ENCODE data around the gene PLXNB3.
A peak's percentile ranks its signal among the peaks of the same experiment; 100 is the strongest.

Gene PLXNB3

GRCh38 chrX:153774576-153775292 lies 10.7 kb downstream of the PLXNB3 start:
- DNase-seq = no peak

- no peak for DNase-seq
Measured at GRCh38 chrX:153775293-153776119, 11.5 kb downstream of the PLXNB3 start.

GRCh38 chrX:153776120-153776599 lies 12.1 kb downstream of the PLXNB3 start:
- DNase-seq = no peak

GRCh38 chrX:153776611-153777045 lies 12.6 kb downstream of the PLXNB3 start:
- DNase-seq = no peak

GRCh38 chrX:153777261-153778090 lies 13.4 kb downstream of the PLXNB3 start:
- no peak for DNase-seq

GRCh38 chrX:153778181-153778580 lies 14.1 kb downstream of the PLXNB3 start:
- no peak for DNase-seq

GRCh38 chrX:153778684-153779101 lies 14.6 kb downstream of the PLXNB3 start:
- no peak for DNase-seq

- DNase-seq = no peak
Measured at GRCh38 chrX:153779891-153780677, 16.0 kb downstream of the PLXNB3 start.

DNA sequence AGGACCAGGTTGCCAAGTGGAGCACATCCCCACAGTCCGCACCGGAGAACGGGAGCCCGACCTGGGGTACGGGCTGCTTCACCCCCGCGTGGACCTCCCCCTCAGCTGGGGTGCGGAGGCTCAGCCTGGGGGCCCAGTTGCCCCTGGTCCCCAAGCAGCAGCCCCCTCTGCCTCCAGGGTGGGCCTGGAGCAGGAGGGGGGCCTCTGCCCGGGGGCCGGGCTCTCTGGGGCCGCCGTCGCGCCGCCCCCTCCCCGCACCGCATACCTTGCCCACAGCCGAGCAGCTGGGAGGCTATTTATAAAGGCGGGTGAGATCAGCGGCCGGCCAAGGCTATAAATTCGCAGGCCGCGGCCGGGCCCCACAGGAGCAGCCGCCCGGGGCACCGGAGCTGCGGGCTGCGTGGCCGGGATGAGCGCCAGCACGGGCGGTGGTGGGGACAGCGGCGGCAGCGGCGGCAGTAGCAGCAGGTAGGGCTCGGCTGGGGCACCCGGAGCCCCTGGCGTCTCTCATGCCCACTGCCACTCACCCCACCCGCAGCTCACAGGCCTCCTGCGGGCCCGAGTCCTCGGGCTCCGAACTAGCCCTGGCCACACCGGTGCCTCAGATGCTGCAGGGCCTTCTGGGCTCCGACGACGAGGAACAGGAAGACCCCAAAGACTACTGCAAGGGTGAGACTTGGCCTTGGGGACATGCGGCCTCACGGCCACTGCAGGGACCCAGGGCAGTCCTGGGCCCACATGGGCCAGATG lies 16.8 kb downstream of the PLXNB3 start, which contains the start of gene SRPK3:
Gene SRPK3 (plus strand): TSS at position 364 of the 750 bp plus-strand sequence. CDS start 46 bp downstream, at position 410.
- DNase-seq = peak; percentile 24

DNA sequence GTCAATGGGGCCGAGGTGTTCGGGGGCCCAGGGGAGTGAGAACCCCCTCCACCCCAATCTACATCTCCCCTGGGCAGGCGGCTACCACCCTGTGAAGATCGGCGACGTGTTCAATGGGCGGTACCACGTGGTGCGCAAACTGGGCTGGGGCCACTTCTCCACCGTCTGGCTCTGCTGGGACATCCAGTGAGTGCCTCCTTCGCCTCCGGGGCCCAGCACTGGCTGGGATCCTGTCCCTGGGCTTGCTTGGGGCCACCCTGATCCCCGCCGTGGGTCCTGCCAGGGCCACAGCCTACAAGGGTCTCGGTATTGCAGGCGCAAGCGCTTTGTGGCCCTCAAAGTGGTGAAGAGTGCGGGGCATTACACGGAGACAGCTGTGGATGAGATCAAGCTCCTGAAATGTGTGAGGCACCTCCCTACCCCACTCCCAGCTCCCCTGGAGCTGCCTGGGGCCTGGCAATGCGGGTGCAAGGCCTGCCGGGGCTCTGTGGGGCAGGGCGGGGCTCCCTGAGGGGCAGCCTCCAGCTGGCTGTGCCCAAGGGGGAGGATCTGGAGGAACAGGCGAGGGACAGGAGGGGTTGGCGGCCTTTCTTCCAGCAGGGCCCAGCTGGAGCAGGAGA lies 17.5 kb downstream of the PLXNB3 start:
- DNase-seq = no peak

DNA sequence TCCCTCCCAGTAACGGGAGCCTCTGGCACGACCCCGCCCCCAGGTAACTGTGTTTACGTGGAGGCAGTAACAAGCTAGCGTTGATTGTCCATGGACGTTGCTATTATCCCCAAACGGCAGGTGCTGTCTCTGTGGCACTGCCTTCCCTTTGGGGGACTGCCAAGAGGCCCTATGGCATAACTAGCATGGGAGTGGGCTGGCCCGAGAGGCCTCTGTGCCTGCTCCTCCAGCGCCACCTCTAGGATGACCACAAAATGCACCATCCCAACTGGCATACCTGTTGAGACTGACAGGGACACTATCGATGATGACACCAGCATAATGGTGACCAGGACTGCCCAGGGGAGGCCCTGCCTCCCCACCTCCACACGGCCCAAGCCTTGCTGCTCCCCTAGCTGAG lies 18.3 kb downstream of the PLXNB3 start:
- no peak for DNase-seq

DNA sequence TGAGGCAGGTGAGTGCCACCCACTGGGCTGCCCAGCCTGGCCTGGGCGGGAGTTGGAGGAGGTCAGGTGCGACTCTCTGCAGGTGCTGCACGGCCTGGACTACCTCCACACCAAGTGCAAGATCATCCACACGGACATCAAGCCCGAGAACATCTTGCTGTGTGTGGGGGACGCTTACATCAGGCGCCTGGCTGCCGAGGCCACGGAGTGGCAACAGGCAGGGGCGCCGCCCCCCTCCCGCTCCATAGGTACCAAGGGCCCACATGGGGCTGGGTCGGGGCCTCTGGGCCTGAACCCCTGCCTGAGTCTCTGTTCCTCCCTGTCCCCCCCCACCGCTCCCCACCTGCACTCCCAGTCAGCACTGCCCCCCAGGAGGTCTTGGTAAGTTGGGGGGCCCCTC lies 18.8 kb downstream of the PLXNB3 start:
- DNase-seq = no peak

DNA sequence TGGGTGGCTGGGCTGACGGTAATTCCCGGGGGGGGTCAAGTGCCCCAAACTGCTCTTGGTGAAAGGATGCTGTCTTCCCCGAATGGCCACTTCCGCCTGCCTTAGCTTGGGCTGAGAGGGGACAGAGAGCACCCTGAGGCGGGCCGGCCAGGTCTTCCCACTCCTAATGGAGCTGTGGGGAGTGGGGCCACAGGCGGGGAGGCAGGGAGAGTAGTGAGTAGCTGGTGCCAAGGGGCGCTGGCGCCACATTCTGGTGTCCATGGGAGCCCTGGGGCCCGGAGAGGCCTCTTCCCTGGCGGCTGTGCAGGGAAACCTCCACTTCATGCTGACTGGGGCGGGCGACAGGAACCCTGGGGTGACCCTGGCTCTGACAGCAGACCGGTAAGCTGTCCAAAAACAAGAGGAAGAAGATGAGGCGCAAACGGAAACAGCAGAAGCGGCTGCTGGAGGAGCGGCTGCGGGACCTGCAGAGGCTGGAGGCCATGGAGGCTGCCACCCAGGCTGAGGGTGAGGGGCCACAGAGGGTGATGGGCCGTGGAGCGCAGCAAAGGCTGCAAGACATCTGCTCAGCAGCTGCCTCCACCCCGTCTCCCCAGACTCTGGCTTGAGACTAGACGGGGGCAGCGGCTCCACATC lies 19.4 kb downstream of the PLXNB3 start:
- DNase-seq = no peak

GRCh38 chrX:153784325-153784967 lies 20.4 kb downstream of the PLXNB3 start:
- no peak for DNase-seq

DNA sequence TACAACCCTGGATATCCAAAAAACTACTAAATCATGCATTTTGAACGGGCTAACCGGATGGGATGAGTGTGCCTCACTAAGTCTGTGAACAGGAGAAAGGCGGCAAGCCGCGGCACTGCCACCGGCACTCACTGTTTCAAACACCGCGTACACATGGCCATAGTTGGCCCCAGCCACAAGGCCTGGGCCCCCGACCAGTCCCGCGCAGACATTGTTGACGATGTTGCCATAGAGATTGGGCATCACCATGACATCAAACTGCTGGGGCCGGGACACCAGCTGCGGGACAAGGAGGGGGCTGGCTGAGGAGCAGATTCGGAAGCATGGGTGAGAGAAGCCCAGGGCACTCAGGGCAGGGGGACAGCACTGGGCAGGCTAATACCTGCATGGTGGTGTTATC lies 22.6 kb downstream of the PLXNB3 start:
- no peak for DNase-seq

DNA sequence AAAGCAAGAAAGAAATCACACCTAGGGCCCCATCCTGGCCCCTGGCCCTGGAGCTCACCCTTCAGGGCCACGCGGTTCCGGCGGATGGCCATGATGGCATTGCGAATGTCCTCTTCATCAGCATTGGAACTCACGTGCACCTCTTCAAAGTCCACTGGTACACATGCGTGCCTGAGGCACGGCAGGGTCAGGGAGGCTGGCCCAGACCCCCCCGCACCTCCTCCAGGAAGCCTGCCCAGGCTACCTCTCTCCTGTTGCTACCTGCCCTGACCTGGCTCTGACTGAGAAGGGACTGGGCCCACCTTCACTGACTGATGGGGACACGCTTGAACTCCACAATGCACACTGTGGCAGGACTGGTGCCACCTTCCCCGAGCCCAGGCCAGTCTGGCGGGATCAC lies 25.6 kb downstream of the PLXNB3 start:
- no peak for DNase-seq

GRCh38 chrX:153791104-153791852 lies 27.2 kb downstream of the PLXNB3 start:
- no peak for DNase-seq

GRCh38 chrX:153792368-153792767 lies 28.3 kb downstream of the PLXNB3 start:
- DNase-seq = no peak

DNA sequence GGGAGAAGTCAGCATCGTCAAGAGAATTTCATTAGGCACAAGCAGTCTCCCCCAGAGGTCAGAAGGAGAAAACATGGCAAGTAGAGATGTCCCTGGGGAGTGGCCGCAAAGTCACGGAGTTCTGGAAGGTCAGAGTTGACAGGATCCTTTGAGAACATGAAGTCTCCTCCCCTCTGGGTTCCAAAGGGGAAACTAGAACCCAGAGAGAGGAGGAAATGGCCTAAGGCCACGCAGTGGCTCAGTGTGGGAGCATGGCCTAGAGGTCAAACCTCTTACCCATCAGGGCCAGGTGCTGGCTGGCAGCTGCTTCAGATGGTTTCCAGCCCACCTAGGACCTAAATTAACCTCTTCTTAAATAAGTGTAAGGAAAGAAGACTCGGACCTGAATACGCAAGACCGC lies 29.2 kb downstream of the PLXNB3 start:
- DNase-seq = no peak
